NCI-H345 treated with DMSO at 0.1 percent for 48 hours (cell line): ENCODE data around the gene GNPTAB.

Experiments
- DNase-seq: peaks from one replicate; lab custom pipeline; 2025; ENCODE audit not compliant: unreplicated experiment; lab: John Stamatoyannopoulos, UW

GNPTAB gene

GRCh38 chr12:101775816-101776215 lies 54.9 kb downstream of the GNPTAB start:
- no peak for DNase-seq

GRCh38 chr12:101773650-101774162 lies 57.1 kb downstream of the GNPTAB start:
- DNase-seq: peak; percentile 35

- no peak for DNase-seq
Observed at GRCh38 chr12:101772012-101772775, 58.6 kb downstream of the GNPTAB start.

GRCh38 chr12:101769865-101770264 lies 60.9 kb downstream of the GNPTAB start:
- DNase-seq: no peak

- no peak for DNase-seq
Observed at GRCh38 chr12:101768781-101769180, 62.0 kb downstream of the GNPTAB start.

- no peak for DNase-seq
Observed at GRCh38 chr12:101767537-101767936, 63.2 kb downstream of the GNPTAB start.

- no peak for DNase-seq
Observed at GRCh38 chr12:101764051-101764792, 66.5 kb downstream of the GNPTAB start.

- no peak for DNase-seq
Observed at GRCh38 chr12:101763246-101763931, 67.4 kb downstream of the GNPTAB start.

- no peak for DNase-seq
Observed at GRCh38 chr12:101761781-101762180, 69.0 kb downstream of the GNPTAB start.

GRCh38 chr12:101761350-101761749 lies 69.4 kb downstream of the GNPTAB start:
- DNase-seq: no peak

GRCh38 chr12:101759396-101760047 lies 71.2 kb downstream of the GNPTAB start:
- peak; percentile 13 for DNase-seq

GRCh38 chr12:101750152-101750551 lies 80.6 kb downstream of the GNPTAB start:
- DNase-seq: no peak

- DNase-seq: no peak
Observed at GRCh38 chr12:101749657-101750056, 81.1 kb downstream of the GNPTAB start.

GRCh38 chr12:101748907-101749306 lies 81.9 kb downstream of the GNPTAB start:
- DNase-seq: no peak

GRCh38 chr12:101747697-101748096 lies 83.1 kb downstream of the GNPTAB start:
- DNase-seq: no peak

- no peak for DNase-seq
Observed at GRCh38 chr12:101746661-101747060, 84.1 kb downstream of the GNPTAB start.

- DNase-seq: no peak
Observed at GRCh38 chr12:101746196-101746595, 84.6 kb downstream of the GNPTAB start.

- DNase-seq: no peak
Observed at GRCh38 chr12:101745481-101745880, 85.3 kb downstream of the GNPTAB start.

- DNase-seq: no peak
Observed at GRCh38 chr12:101743724-101744472, 86.9 kb downstream of the GNPTAB start.

GRCh38 chr12:101743242-101743641 lies 87.5 kb downstream of the GNPTAB start:
- no peak for DNase-seq
